Colonic mucosa (tissue), 4 donors: ENCODE data around the gene ATP8B3. TPM values are rescaled to one million over a fixed set of nuclear protein-coding genes. Genes with fewer than 3 reads are reported as not detected.

Experiments used
- DNase-seq: peaks from one replicate; pipeline ENCODE4 v3.0.0-alpha.2; 2020
- H3K27ac ChIP-seq: fragments of 200-600 bp; one replicate; pipeline ENCODE4 v1.8.0; 2021
- H3K27me3 ChIP-seq: fragments of 200-600 bp; one replicate; pipeline ENCODE4 v1.8.0; 2021
- H3K36me3 ChIP-seq: fragments of 200-600 bp; one replicate; pipeline ENCODE4 v1.8.0; 2021
- H3K4me1 ChIP-seq: fragments of 200-600 bp; one replicate; pipeline ENCODE4 v1.8.0; 2021; ENCODE audit warnings: mild to moderate bottlenecking
- H3K4me3 ChIP-seq: fragments of 200-600 bp; one replicate; pipeline ENCODE4 v1.8.0; 2021
- H3K9ac ChIP-seq, 2 donors: one replicate each; pipeline ENCODE4 v1.7.0; 2013; ENCODE audit warnings: control low read depth in 2 of 2, low read depth in 2 of 2, low read length in 2 of 2
- H3K9me3 ChIP-seq: fragments of 200-600 bp; one replicate; pipeline ENCODE4 v1.8.0; 2021
- CTCF ChIP-seq: fragments of 200-600 bp; IDR thresholded peaks from one replicate; pipeline ENCODE4 v1.8.0; 2022; ENCODE audit warnings: antibody characterized with exemption, mild to moderate bottlenecking
- intact Hi-C: fragments of 100-400 bp; cut with DNase I; formaldehyde crosslinking; loops from one replicate; pipeline ENCODE4 v1.14.1; 2022
- total RNA-seq, 2 donors: library from RNA; stranded (reverse); fragmentation: NEBNext Ultra II Directional in 1 of 2; extraction: Animal tissue kit (Norgen Biotek cat#: 25700) in 1 of 2; gene quantifications; one replicate each; pipeline ENCODE4 v1.2.1, GENCODE V29; 2021
- donor health status: healthy.
- donor health status: DM: no; HTN: no; CAD: no.
- donor health status: DM: no; HTN: no; CAD: no.

The ATP8B3 gene
- total RNA-seq, 2 donors from 2014 or later = 0.15 to 0.42 TPM

DNA sequence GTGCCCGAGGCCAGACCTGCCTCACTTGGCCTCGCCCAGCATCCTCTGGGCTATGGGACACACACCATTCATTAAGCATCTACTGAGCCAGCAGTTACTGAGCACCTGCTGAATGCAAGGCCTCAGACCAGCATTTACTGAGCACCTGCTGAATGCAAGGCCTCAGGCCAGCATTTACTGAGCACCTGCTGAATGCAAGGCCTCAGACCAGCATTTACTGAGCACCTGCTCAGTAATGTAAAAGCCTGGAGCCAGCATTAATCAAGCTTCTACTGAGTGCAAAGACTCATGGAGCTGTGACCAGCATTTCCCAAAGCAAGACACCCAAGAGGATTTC lies 3.7 kb downstream of the ATP8B3 start:
- H3K4me1 ChIP-seq = peaks cover 12% of the 10 kb centered on the region

DNA sequence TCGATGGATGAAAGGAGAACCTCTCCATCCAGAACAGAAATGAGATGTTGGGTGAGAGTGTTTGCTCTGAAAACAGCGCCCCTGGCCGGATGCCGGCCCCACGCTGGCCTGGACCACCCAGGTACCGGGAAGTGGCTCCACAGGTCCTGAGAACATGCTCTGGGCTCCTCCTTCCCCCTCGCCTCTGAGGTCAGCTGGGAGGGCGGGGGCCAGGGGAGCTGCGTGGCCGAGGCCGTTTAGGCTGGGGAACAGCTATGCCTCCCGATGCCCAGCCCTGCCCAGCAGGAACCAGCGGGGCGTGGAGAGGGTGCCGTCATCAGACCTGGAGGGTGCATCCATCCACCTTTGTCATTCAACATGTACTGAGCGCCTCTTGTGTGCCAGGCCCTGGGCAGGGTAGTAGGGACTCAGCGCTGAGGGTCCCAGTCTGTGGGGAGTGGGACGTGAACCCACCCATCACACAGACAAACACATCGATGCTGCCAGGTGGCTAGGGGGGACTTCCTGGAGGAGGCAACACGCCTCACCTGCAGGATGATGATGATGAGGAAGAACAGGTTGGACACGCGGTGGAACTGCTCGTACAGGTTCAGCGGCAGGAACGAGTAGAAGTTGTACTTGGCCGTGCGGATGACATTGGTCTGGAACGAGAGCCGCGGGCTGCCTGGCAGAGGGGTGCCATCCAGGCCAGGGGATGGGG lies 4.2 kb downstream of the ATP8B3 start:
- Histone ChIP-seq H3K27ac (no peak overlapping the region), H3K36me3 (no peaks in the 10 kb centered on the region), H3K27me3 (no peaks in the 10 kb centered on the region), H3K9ac (no peak overlapping the region), H3K9me3 (no peaks in the 10 kb centered on the region), H3K4me3 (no peak overlapping the region), H3K4me1 (peaks cover 7% of the 10 kb centered on the region)
- intact Hi-C loops = no loop called here
- no peak for DNase-seq
- TF ChIP-seq CTCF = no peak

More for the DNA sequence above, 3.7 kb downstream of the ATP8B3 start:
- no peak for TF ChIP-seq CTCF
- H3K27me3 ChIP-seq = no peaks in the 10 kb centered on the region
- H3K4me3 ChIP-seq = no peak overlapping the region
- no peak overlapping the region for H3K9ac ChIP-seq
- H3K36me3 ChIP-seq = no peaks in the 10 kb centered on the region
- no peaks in the 10 kb centered on the region for H3K9me3 ChIP-seq
- intact Hi-C loops = no loop called here
- no peak overlapping the region for H3K27ac ChIP-seq
- DNase-seq = no peak

DNA sequence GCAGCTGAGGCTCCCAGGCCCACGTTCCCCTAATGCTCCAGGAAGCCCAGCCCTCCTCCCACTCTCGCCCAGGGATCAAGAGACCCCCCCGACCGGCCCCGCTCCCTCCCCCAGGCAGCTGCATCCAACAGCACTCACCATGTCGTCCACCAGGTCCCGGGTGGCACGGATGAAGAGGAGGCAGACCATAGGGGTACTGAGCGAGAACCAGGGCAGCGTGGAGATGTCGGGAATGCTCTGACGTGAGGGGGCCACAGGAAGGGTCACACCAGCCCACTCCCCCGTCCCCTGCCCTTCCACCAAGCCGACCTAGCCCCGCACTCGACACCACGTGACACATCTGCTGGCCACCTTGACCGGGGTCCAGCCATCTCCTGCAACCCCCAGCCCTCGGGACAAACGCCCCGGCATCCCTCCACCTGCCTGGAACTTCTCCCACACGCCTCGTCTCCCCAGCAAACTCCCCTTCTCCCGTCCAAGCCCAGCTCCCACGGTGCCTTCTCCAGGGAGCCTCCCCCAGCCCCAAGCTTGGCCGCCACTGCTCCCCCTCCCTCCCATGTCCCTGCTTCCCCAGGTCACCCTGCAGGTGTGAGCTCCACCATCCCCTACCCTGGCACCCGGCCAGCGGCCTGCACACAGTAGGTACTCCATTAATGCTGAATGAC lies 4.9 kb downstream of the ATP8B3 start:
- no peak for DNase-seq
- intact Hi-C loops = no loop called here

DNA sequence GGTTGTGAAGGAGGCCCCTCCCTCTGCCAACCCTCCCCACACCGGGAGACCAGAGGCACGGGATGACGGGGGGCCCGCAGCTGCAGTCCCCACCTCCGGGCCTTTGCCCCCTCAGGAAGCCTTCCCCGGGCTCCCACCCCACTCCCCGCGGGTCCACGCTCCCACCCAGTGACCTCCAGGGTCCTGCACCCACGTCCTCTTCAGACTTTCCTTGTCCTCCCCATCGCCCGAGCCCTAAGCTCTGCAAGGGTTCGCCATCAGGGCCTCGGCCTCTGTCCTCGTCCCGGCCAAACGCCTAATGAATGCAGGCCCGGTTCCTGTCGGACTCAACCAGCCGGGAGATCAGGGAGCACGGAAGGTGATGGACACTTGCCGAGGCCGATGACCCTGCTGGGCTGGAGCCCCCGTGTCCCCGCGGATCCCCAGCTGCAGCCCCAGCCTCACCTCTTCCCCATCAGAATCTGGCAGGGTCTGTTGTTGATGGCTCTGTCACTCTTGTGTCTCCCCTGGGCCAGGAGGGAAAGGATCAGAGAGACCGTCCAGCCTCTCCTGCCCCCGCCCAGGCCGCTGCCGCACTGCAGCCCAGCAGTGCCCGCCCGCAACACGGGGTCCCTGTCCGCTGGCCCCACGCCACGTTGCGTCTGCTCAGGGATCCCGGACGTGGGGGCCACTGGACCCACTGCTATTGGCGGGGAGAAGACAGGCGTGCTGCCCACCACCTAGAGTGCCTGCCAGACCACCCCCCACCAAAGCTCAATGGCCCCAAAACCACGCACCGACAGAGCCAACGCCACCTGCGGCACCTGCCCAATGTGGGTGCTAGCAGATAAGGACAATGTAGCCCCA lies 5.7 kb downstream of the ATP8B3 start:
- no peak for DNase-seq
- Histone ChIP-seq H3K27ac (no peak overlapping the region), H3K36me3 (no peaks in the 10 kb centered on the region), H3K9ac (no peak overlapping the region), H3K4me1 (no peaks in the 10 kb centered on the region), H3K27me3 (no peaks in the 10 kb centered on the region), H3K4me3 (no peak overlapping the region), H3K9me3 (no peaks in the 10 kb centered on the region)
- intact Hi-C loops = no loop called here
- TF ChIP-seq CTCF = no peak

More for the DNA sequence above, 4.9 kb downstream of the ATP8B3 start:
- Histone ChIP-seq H3K4me3 (no peak overlapping the region), H3K9ac (no peak overlapping the region), H3K9me3 (no peaks in the 10 kb centered on the region), H3K36me3 (no peaks in the 10 kb centered on the region), H3K27me3 (no peaks in the 10 kb centered on the region), H3K27ac (no peak overlapping the region), H3K4me1 (peaks cover 5% of the 10 kb centered on the region)
- no peak for TF ChIP-seq CTCF

DNA sequence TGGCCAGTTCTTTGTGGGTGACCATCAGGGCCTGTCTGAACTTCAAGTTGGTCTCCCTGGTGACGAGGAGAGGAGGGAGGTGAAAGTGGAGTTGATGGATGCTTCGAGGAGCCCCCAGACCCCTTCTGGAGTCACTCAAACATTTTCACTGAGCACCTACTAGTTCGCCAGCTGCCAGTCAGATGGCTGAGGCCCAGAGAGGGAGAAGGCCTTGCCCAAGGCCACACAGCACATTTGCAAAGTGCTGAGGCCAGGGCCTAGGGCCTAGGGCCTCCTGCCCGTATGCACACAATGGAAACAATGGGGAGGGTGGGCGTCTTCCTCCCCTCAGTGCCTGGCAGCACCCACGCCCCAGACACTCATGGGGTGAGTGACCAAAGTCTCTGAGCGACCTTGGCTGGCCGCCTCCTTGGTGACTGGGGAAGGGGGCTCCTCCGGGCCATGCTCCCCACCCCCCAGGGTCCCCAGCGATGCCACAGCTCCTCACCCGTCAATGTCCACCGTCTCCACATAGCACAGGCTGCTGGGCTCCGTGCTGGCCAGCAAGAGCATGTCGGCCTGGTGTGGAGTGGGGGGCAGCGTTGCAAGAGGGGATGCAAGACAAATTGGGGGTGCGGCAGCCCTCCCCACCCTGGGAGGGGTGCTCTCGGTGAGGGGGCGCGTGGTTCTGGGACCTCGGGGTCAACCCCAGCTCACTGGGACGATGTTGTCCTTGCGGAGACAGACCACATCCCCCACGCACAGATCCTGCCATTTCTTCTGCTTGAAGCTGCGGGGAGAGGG lies 6.5 kb downstream of the ATP8B3 start:
- DNase-seq = no peak
- H3K4me3 ChIP-seq = no peak overlapping the region
- intact Hi-C loops = no loop called here
- H3K9me3 ChIP-seq = no peaks in the 10 kb centered on the region
- no peaks in the 10 kb centered on the region for H3K4me1 ChIP-seq
- H3K27me3 ChIP-seq = no peaks in the 10 kb centered on the region
- H3K27ac ChIP-seq = no peak overlapping the region
- no peaks in the 10 kb centered on the region for H3K36me3 ChIP-seq
- no peak for TF ChIP-seq CTCF
- no peak overlapping the region for H3K9ac ChIP-seq
